ENCODE results near the gene IER3. TPM values are rescaled to one million over a fixed set of nuclear protein-coding genes. Genes with fewer than 3 reads are reported as not detected.
A peak's percentile ranks its signal among the peaks of the same experiment; 100 is the strongest.

The IER3 gene
- total and polyA plus RNA-seq, 9 of the 15 experiments (the other 6 are each of a cell fraction or from before 2014, with no cell fraction given), result 1.5 to 30.0 (median 11.5) TPM

DNA sequence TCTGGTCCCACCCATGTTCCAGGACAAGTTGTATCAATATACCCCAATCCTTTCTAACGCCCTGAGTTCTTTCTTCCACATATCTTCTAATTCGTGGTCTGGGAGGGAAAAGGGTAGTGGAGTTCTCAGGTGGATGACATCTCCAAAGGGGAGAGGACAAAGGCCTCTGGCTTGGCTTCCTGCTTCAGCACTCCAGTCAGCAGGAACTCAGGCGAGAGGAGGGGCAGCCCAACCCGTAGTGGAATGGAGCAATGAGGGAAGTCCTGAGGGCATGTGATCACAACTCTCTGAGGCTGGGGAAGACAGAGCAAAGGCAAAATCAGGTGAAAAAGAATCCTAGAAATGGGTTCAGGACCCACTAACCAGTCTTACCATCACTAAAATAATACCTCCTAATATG, 44.0 kb downstream of the IER3 start:
- no peak overlapping the region for H2AFZ ChIP-seq (ENCODE audit: low read depth, low read length)
- H3K79me2 ChIP-seq (ENCODE audit: control insufficient read depth, insufficient read depth, low read length), result no peaks in the 10 kb centered on the region
- FAIRE-seq, result no peak
- 0 out of 3 replicates have a peak, but pooled peaks have one; percentile 19 for ATAC-seq
- no peaks in the 10 kb centered on the region for H3K27me3 ChIP-seq (ENCODE audit: control insufficient read depth in 2 of 2, insufficient read depth in 2 of 2, low read length in 2 of 2)
- no peaks in the 10 kb centered on the region for H3K9me1 ChIP-seq (ENCODE audit: control insufficient read depth, insufficient read depth, low read length)
- peaks cover 49% of the 10 kb centered on the region for H3K36me3 ChIP-seq (ENCODE audit: control insufficient read depth, insufficient read depth, low read length)
- BruUV-seq (replicated peaks), result no TSS peak
- no peak overlapping the region for H3K4me3 ChIP-seq
- no peak overlapping the region for H3K4me2 ChIP-seq (ENCODE audit: insufficient read depth, low read length)
- no peak for DNase-seq (ENCODE audit: extremely low read depth in 1 of 4, low spot score in 3 of 4)
- H3K9ac ChIP-seq (ENCODE audit: insufficient read depth in 1 of 2, low read depth in 2 of 2, low read length in 2 of 2), result no peak overlapping the region
- in situ Hi-C loops (cut with MboI) (no loop called here), intact Hi-C loops (cut with micrococcal nuclease) (no loop called here)
- WGBS (ENCODE audit: insufficient coverage, low coverage, missing lambda C conversion rate), result 61% methylated on average over 3 of the region's 4 CpGs
- H3K27ac ChIP-seq (ENCODE audit: extremely low read depth, low read depth, low read length), result no peak overlapping the region
- POLR2A ChIA-PET, result interaction anchor here (0.6 to 27.1 kb wide), 3 partner anchors 2 to 66 kb away, joined by 3 to 524 read pairs (median 524); partner anchors contain the start of genes MDC1, NRM and TUBB
- CTCF ChIA-PET (ENCODE audit: low intra/inter-chr PET ratio), result no interaction called here
- H3K9me3 ChIP-seq (replicated peaks; ENCODE audit: control insufficient read depth, insufficient read depth, low read depth, low read length), result no peaks in the 10 kb centered on the region
- H3K4me1 ChIP-seq (replicated peaks in 1 of 2; ENCODE audit: control insufficient read depth in 2 of 2, insufficient read depth in 2 of 2, low read length in 2 of 2), result no peaks in the 10 kb centered on the region
- H4K20me1 ChIP-seq (replicated peaks; ENCODE audit: control insufficient read depth, insufficient read depth, low read length), result no peaks in the 10 kb centered on the region
- TF ChIP-seq SMARCA5 (IDR thresholded peaks at IDR 0.05) (no peak), YBX1 (IDR thresholded peaks at IDR 0.05) (no peak), CBFA2T2 (conservative IDR thresholded peaks at IDR 0.05) (no peak), CBX3 (IDR thresholded peaks at IDR 0.05; ENCODE audit: borderline replicate concordance in 1 of 2, low read length in 2 of 2) (no peak), RBM34 (IDR thresholded peaks at IDR 0.05; ENCODE audit: borderline replicate concordance, insufficient read depth, low read length) (no peak), BDP1 (IDR thresholded peaks at IDR 0.05; ENCODE audit: insufficient read depth, insufficient read length) (no peak), SMAD4 (CRISPR knock-in tag; conservative IDR thresholded peaks at IDR 0.05) (no peak), HDAC1 (IDR thresholded peaks at IDR 0.05) (no peak), HNRNPUL1 (IDR thresholded peaks at IDR 0.05; ENCODE audit: low read length) (no peak), ARID4B (CRISPR knock-in tag; IDR thresholded peaks at IDR 0.05) (no peak), XRCC5 (IDR thresholded peaks at IDR 0.05; ENCODE audit: low read depth, low read length) (no peak)
- TF ChIP-seq, protein P1, sequence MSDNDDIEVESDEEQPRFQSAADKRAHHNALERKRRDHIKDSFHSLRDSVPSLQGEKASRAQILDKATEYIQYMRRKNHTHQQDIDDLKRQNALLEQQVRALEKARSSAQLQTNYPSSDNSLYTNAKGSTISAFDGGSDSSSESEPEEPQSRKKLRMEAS (CRISPR knock-in tag; IDR thresholded peaks at IDR 0.05), result no peak
- TF ChIP-seq, protein P2, sequence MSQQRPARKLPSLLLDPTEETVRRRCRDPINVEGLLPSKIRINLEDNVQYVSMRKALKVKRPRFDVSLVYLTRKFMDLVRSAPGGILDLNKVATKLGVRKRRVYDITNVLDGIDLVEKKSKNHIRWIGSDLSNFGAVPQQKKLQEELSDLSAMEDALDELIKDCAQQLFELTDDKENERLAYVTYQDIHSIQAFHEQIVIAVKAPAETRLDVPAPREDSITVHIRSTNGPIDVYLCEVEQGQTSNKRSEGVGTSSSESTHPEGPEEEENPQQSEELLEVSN (IDR thresholded peaks at IDR 0.05; ENCODE audit: borderline replicate concordance in 1 of 2, extremely low read depth in 1 of 2, insufficient read depth in 1 of 2, insufficient read length in 1 of 2, low read depth in 1 of 2, low read length in 1 of 2, poor library complexity in 1 of 2, severe bottlenecking in 1 of 2), result no peak
